22Rv1 (cell line): ENCODE measurements around the gene SUSD6.

Experiments
- H3K27ac ChIP-seq: fragments of 450-650 bp; 2 replicates; pipeline ENCODE4 v1.5.1; 2017
- CTCF ChIP-seq: fragments of 450-650 bp; IDR thresholded peaks from 2 replicates; pipeline ENCODE4 v1.5.1; 2017; ENCODE audit warnings: mild to moderate bottlenecking
- ZFX ChIP-seq: fragments of 450-650 bp; IDR thresholded peaks from 2 replicates; pipeline ENCODE4 v1.6.1; 2017; ENCODE audit warnings: antibody characterized with exemption, borderline replicate concordance

The SUSD6 gene

GRCh38 chr14:69615496-69616407 lies 4.4 kb downstream of the SUSD6 start:
- H3K27ac ChIP-seq = no peak overlapping the region
- TF ChIP-seq ZFX = no peak
- no peak for TF ChIP-seq CTCF

- H3K27ac ChIP-seq = no peak overlapping the region
- TF ChIP-seq CTCF (no peak), ZFX (no peak)
Observed at GRCh38 chr14:69616408-69616773, 5.0 kb downstream of the SUSD6 start.

GRCh38 chr14:69617796-69618195 lies 6.4 kb downstream of the SUSD6 start:
- no peak overlapping the region for H3K27ac ChIP-seq
- TF ChIP-seq CTCF = no peak
- TF ChIP-seq ZFX = no peak

GRCh38 chr14:69619012-69619411 lies 7.6 kb downstream of the SUSD6 start:
- no peak overlapping the region for H3K27ac ChIP-seq
- TF ChIP-seq CTCF = no peak
- no peak for TF ChIP-seq ZFX

- no peak overlapping the region for H3K27ac ChIP-seq
- no peak for TF ChIP-seq ZFX
- TF ChIP-seq CTCF = no peak
Observed at GRCh38 chr14:69620211-69620611, 8.8 kb downstream of the SUSD6 start.

GRCh38 chr14:69620981-69621380 lies 9.6 kb downstream of the SUSD6 start:
- TF ChIP-seq CTCF = no peak
- no peak for TF ChIP-seq ZFX
- no peak overlapping the region for H3K27ac ChIP-seq

GRCh38 chr14:69624136-69624535 lies 12.7 kb downstream of the SUSD6 start:
- TF ChIP-seq CTCF = no peak
- no peak overlapping the region for H3K27ac ChIP-seq
